ENCODE data around the gene C10orf95.

GRCh38 chr10:102460836-102461186 is 9.5 kb upstream of the C10orf95 start:
- TF ChIP-seq CTCF (IDR thresholded peaks at IDR 0.05) (no peak), USF2 (IDR thresholded peaks at IDR 0.05; ENCODE audit: borderline replicate concordance, low read depth, low read length) (no peak), POLR2AphosphoS5 (IDR thresholded peaks at IDR 0.05; ENCODE audit: low read depth, low read length) (no peak), RAD21 (IDR thresholded peaks at IDR 0.05; ENCODE audit: low read length) (no peak), NFIC (IDR thresholded peaks at IDR 0.05; ENCODE audit: borderline replicate concordance) (no peak), REST (IDR thresholded peaks at IDR 0.05; ENCODE audit: low read depth, low read length) (no peak)

All from SK-N-SH (cell line).